ENCODE data around the gene DNAH3.

DNAH3 gene

GRCh38 chr16:21036471-21036870 is 114.2 kb downstream of the DNAH3 start:
- H3K79me2 ChIP-seq (ENCODE audit: insufficient read depth, low read length) = no peaks in the 10 kb centered on the region
- H3K4me3 ChIP-seq (ENCODE audit: low read length, poor library complexity, severe bottlenecking) = no peak overlapping the region
- no peaks in the 10 kb centered on the region for H3K27me3 ChIP-seq (ENCODE audit: insufficient read depth, low read length, poor library complexity, severe bottlenecking)
- no peak overlapping the region for H3K9ac ChIP-seq (ENCODE audit: low read depth, low read length, poor library complexity, severe bottlenecking)
- H3K4me2 ChIP-seq (ENCODE audit: low read depth, low read length, poor library complexity, severe bottlenecking) = no peak overlapping the region
- H3K9me3 ChIP-seq (ENCODE audit: insufficient read depth, low read depth, low read length) = no peaks in the 10 kb centered on the region
- H4K20me1 ChIP-seq (ENCODE audit: insufficient read depth, low read length, poor library complexity, severe bottlenecking) = no peaks in the 10 kb centered on the region
- TF ChIP-seq EZH2phosphoT487 (IDR thresholded peaks at IDR 0.05; ENCODE audit: borderline replicate concordance) = no peak
- no peak for TF ChIP-seq CTCF (conservative IDR thresholded peaks at IDR 0.05; ENCODE audit: low read length)
- H3F3A ChIP-seq (ENCODE audit: low read depth) = no peaks in the 10 kb centered on the region
- H3K36me3 ChIP-seq (ENCODE audit: insufficient read depth, low read length) = no peaks in the 10 kb centered on the region
- no peak overlapping the region for H2AFZ ChIP-seq (ENCODE audit: low read length)
- no peaks in the 10 kb centered on the region for H3K9me2 ChIP-seq (replicated peaks; ENCODE audit: low read depth, low read length)
- no peaks in the 10 kb centered on the region for H3K4me1 ChIP-seq (ENCODE audit: insufficient read depth, low read length, poor library complexity, severe bottlenecking)

DNA sequence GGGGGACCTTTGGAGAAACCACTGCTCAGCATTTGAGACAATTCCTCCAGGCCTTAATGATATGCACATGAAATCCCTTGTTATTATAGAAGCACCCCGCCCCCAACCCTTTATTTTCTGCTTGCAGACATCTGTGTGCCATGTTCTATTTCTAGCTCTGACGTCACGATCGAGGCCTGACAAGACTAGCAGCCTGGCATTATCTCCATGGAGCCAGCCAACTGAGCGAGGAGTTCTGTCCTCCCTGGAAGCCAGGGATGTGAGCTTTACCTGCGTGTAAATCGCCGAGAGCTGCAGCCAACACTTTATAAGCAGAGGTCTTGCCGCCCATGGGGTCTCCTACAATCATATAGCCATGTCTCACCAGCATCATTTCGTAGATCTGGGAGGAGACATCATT is 116.9 kb downstream of the DNAH3 start:
- Histone ChIP-seq H3K9me2 (replicated peaks; ENCODE audit: low read depth, low read length) (no peaks in the 10 kb centered on the region), H3K9ac (ENCODE audit: low read depth, low read length, poor library complexity, severe bottlenecking) (no peak overlapping the region)

GRCh38 chr16:21033264-21033663 is 117.4 kb downstream of the DNAH3 start:
- no peaks in the 10 kb centered on the region for H3K79me2 ChIP-seq (ENCODE audit: insufficient read depth, low read length)
- H3K9me3 ChIP-seq (ENCODE audit: insufficient read depth, low read depth, low read length) = no peaks in the 10 kb centered on the region
- no peaks in the 10 kb centered on the region for H4K20me1 ChIP-seq (ENCODE audit: insufficient read depth, low read length, poor library complexity, severe bottlenecking)
- H3K4me2 ChIP-seq (ENCODE audit: low read depth, low read length, poor library complexity, severe bottlenecking) = no peak overlapping the region
- H2AFZ ChIP-seq (ENCODE audit: low read length) = no peak overlapping the region
- H3K4me1 ChIP-seq (ENCODE audit: insufficient read depth, low read length, poor library complexity, severe bottlenecking) = no peaks in the 10 kb centered on the region
- H3F3A ChIP-seq (ENCODE audit: low read depth) = no peaks in the 10 kb centered on the region
- H3K27me3 ChIP-seq (ENCODE audit: insufficient read depth, low read length, poor library complexity, severe bottlenecking) = no peaks in the 10 kb centered on the region
- no peaks in the 10 kb centered on the region for H3K9me2 ChIP-seq (replicated peaks; ENCODE audit: low read depth, low read length)
- no peak overlapping the region for H3K9ac ChIP-seq (ENCODE audit: low read depth, low read length, poor library complexity, severe bottlenecking)
- no peak overlapping the region for H3K4me3 ChIP-seq (ENCODE audit: low read length, poor library complexity, severe bottlenecking)
- H3K36me3 ChIP-seq (ENCODE audit: insufficient read depth, low read length) = no peaks in the 10 kb centered on the region
- TF ChIP-seq CTCF (conservative IDR thresholded peaks at IDR 0.05; ENCODE audit: low read length) (no peak), EZH2phosphoT487 (IDR thresholded peaks at IDR 0.05; ENCODE audit: borderline replicate concordance) (no peak)

More for the DNA sequence above, 116.9 kb downstream of the DNAH3 start:
- H3K9me3 ChIP-seq (ENCODE audit: insufficient read depth, low read depth, low read length) = no peaks in the 10 kb centered on the region
- no peaks in the 10 kb centered on the region for H3F3A ChIP-seq (ENCODE audit: low read depth)
- H3K79me2 ChIP-seq (ENCODE audit: insufficient read depth, low read length) = no peaks in the 10 kb centered on the region
- no peak overlapping the region for H3K4me2 ChIP-seq (ENCODE audit: low read depth, low read length, poor library complexity, severe bottlenecking)
- H3K27me3 ChIP-seq (ENCODE audit: insufficient read depth, low read length, poor library complexity, severe bottlenecking) = no peaks in the 10 kb centered on the region
- no peak overlapping the region for H2AFZ ChIP-seq (ENCODE audit: low read length)
- H3K4me3 ChIP-seq (ENCODE audit: low read length, poor library complexity, severe bottlenecking) = no peak overlapping the region
- no peaks in the 10 kb centered on the region for H4K20me1 ChIP-seq (ENCODE audit: insufficient read depth, low read length, poor library complexity, severe bottlenecking)
- no peaks in the 10 kb centered on the region for H3K4me1 ChIP-seq (ENCODE audit: insufficient read depth, low read length, poor library complexity, severe bottlenecking)
- TF ChIP-seq EZH2phosphoT487 (IDR thresholded peaks at IDR 0.05; ENCODE audit: borderline replicate concordance) = no peak
- TF ChIP-seq CTCF (conservative IDR thresholded peaks at IDR 0.05; ENCODE audit: low read length) = no peak
- H3K36me3 ChIP-seq (ENCODE audit: insufficient read depth, low read length) = no peaks in the 10 kb centered on the region

All from Loucy (cell line).